ENCODE data around the gene CD4.
"Not testable (repeated sequence)": the region's sequence is repeated elsewhere in the genome, so short reads cannot be mapped to it uniquely, and the experiment has no call there.

CD4 gene

DNA sequence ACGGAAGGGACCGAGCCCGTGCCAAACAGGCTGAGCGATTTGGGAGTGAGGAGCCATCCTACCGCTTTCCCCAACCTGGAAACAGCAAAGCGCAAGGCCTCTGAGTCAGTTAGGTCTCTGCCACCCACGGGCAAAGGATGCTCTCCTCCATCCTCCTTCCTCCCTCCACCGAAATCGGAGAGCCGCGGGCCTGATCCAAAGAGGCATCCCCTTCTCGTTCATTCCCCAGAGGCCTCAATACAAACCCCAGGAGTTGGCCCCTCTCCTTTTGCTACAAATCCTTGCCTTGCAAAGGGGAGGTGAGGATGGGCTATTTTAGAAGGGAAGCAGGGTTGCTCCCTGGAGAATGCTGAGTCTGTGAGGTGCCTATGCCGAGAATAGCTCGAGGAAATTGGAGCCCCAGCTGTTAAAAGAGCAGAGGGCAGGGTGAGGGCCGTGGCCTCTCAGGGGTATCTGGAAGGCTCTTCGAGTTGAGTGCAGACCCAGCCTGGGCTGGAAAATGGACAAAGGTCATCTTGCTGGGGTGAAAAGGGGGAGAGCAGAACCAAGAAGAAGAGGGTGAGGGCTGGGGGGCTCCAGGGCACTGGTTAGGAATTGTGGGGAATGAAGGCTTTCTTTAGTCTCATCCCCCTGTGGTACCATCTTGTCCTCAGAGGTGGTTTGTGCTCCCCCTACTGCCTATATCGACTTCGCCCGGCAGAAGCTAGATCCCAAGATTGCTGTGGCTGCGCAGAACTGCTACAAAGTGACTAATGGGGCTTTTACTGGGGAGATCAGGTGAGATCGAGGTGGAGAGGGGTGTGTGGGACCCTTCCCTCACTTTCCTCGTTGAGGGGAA, 79.1 kb downstream of the CD4 start:
- DNase-seq (ENCODE audit: low read depth), result no peak

DNA sequence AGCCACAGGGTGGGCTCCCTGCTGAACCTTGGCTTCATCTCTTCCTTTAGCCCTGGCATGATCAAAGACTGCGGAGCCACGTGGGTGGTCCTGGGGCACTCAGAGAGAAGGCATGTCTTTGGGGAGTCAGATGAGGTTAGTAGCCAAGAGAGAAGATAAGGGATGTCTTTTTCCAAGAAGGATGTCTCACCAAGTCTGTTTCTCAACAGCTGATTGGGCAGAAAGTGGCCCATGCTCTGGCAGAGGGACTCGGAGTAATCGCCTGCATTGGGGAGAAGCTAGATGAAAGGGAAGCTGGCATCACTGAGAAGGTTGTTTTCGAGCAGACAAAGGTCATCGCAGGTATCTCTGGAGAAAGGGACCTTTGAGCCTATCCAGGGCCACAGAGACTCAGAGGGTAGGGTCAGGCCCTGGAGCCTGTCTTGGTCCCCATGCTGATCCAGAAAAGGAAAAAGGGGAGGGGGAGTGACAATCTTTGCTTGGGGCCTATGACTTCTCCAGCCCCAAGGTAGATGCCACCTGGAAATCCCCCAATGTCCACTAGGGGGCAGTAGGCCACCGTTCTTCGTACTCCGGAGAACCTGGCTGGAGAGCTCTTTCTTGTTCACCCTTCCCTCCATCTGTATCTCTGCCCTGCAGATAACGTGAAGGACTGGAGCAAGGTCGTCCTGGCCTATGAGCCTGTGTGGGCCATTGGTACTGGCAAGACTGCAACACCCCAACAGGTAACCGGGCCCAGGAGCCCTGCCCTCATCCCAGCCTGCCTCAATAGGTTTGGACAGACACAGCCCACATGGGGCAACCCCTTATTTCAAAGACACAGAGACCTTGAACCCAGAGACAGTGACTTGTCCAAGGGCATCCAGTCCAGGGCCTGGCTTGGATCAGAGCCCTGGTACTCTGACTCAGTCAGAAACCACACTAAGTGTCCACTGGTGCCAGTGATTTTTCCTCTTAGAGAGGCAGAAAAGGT, 80.0 kb downstream of the CD4 start:
- DNase-seq (ENCODE audit: low read depth), result peak; percentile 74

DNA sequence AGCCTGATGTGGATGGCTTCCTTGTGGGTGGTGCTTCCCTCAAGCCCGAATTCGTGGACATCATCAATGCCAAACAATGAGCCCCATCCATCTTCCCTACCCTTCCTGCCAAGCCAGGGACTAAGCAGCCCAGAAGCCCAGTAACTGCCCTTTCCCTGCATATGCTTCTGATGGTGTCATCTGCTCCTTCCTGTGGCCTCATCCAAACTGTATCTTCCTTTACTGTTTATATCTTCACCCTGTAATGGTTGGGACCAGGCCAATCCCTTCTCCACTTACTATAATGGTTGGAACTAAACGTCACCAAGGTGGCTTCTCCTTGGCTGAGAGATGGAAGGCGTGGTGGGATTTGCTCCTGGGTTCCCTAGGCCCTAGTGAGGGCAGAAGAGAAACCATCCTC, 81.0 kb downstream of the CD4 start:
- DNase-seq (ENCODE audit: low read depth), result not testable (repeated sequence)

All from activated T-cell treated with anti-CD3 and anti-CD28 coated beads for 48 hours (primary cell).